GM21528 (cell line): Measurements from ENCODE around the gene MYH7B.

ENCODE experiments used
- ATAC-seq: cut with Tn5 transposase; IDR thresholded peaks from one replicate; pipeline ENCODE4 v1.9.1; 2021; ENCODE audit warnings: mild to moderate bottlenecking, moderate library complexity; ENCODE audit not compliant: unreplicated experiment, low FRiP score

MYH7B gene

DNA sequence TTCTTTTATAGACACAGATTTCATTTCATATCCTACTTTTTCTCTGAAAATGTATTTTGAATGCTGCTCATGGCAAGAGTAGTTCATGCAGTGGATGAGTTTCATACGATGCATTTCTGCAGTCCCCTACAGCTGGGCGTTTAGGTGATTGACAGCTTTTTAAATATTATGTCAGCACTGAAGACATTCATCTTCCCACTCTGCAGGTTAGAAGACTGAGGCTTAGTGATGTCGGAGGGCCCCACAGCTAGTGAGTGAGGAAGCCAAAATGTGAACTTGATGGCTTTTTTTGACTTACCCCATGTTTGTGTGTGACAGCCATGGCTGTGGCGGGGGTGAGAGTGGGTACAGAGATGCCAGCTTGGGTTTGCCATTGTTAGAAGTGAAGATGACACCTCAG lies 33.5 kb downstream of the MYH7B start:
- no peak for ATAC-seq

DNA sequence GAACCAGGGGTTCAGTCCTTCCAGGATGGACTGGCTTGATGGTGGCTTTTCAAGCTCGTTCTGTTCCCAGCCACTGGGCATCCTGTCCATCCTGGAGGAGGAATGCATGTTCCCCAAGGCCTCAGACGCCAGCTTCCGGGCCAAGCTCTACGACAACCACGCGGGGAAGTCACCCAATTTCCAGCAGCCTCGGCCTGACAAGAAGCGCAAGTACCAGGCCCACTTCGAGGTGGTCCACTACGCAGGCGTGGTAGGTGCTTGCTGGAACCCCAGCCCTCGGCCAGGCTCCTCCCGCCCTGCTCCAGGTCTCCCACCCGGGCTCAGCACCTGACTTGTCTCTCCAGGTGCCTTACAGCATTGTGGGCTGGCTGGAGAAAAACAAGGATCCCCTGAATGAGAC lies 34.0 kb downstream of the MYH7B start:
- no peak for ATAC-seq

DNA sequence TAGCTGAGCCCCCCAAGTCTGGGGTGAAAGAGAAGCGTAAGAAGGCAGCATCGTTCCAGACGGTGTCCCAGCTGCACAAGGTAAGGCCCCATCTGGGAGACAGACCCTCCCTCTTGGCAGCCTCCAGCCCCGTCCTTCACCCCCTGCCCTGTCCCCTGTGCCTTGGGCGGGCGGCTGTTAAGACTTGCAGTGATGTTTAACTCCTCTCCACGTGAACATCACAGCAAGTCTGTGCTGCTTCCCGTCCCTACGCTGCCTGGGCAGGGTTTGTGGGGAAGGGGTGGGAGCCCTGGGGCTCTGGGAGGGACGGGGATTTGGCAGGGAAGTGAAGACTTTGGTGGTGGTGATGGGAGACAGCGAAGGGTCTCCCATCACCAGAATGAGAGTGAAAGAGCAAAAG lies 34.6 kb downstream of the MYH7B start:
- no peak for ATAC-seq

DNA sequence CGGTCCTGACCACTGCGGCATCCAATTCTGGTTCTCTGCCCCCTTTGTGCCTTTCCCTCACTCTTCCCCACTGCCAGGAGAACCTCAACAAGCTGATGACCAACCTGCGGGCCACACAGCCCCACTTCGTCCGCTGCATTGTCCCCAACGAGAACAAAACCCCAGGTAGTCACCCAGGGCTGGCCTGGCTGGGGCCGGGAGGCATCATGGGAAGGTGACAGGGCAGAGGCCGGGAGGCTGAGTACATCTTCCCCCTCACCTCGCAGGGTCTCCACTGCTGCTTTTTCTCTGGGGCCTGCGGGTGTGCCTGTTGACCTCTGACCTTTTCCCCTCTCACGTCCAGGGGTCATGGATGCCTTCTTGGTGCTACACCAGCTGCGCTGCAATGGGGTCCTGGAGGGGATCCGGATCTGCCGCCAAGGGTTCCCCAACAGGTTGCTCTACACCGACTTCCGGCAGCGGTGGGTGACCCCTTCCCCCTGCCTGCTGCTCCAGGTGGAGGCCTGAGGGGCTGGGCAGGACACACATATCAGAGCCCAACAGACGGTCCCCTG lies 35.1 kb downstream of the MYH7B start:
- ATAC-seq = no peak

DNA sequence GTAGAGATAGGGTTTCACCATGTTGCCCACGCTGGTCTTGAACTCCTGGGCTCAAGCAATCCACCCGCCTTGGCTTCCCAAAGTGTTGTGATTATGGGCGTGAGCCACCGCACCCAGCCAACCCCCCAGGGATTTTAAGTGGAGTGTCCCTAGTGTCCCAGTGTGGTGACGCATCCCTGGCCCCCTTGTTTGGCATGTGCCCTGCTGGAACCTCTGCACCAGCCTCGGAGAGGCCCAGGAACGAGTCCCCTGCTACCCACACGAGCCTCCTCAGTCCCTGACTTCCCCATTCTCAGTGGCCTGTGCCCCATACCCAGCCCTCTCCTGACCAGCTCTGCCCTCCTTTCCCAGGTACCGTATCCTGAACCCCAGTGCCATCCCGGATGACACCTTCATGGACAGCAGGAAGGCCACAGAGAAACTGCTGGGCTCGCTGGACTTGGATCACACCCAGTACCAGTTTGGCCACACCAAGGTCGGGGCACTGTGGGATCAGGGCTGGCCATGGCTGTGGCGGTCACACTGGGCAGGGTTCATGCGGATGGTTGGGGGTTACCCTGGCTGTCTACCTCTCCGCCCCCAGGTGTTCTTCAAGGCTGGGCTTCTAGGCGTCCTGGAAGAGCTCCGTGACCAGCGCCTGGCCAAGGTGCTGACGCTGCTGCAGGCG lies 37.2 kb downstream of the MYH7B start:
- ATAC-seq = no peak

DNA sequence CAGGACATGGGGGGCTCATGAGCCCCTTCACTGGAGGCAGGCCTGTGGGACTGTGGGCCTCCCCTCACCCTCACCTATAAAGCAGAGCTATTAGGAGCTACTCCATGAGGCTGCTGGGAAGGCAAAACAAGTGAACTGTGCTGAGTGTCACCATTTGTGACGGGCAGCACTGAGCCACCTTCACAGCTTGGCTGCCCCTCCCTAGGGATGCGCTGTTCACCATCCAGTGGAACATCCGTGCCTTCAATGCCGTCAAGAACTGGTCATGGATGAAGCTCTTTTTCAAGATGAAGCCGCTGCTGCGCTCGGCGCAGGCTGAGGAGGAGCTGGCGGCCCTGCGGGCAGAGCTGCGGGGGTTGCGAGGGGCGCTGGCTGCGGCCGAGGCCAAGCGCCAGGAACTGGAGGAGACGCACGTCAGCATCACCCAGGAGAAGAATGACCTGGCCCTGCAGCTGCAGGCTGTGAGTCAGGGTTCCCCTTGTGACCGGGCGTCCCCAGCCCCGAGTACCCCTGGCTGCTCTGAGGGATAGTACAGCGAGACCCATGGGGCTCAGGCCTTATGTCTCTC lies 38.4 kb downstream of the MYH7B start:
- ATAC-seq = no peak

DNA sequence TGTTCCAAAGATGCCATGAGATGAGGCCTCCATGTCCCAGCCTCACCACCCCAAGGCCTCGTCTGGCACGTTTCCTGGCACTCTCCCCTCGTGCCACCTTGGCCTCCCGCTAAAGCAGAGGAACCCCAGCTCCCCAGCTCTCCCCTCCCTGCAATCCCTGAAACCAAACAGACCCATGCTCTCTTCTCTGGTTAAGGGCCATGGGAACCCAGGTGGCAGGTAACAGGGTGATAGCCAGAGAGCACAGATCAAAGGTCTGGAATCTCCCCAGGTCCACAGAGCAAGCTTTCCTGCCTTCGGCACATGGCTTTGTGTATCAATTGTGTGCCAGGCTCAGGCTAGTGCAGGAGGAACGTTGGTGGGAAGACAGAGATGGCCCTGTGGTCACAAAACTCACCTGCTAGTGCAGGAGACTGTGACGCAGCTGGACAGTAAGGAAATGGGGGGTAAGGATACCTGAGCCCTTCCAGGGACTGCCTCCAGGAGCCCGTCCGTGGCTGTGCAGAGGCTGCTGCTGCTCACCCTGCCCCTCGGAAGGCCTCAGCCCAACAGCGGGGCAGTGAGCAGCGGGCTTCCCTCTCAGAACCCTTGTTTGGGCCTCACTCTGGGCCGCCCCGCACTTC lies 39.0 kb downstream of the MYH7B start:
- no peak for ATAC-seq

DNA sequence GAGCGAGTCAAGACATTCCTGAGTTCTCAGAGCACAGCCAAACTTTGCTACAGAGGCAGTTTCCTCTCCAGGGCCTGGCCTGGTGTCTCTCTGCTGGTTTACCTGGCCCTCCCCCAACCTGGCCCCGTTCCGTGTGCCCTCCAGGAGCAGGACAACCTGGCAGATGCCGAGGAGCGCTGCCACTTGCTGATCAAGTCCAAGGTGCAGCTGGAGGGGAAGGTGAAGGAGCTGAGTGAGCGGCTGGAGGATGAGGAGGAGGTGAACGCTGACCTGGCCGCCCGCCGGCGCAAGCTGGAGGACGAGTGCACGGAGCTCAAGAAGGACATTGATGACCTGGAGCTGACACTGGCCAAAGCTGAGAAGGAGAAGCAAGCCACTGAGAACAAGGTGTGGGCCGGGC lies 39.5 kb downstream of the MYH7B start:
- ATAC-seq = no peak

DNA sequence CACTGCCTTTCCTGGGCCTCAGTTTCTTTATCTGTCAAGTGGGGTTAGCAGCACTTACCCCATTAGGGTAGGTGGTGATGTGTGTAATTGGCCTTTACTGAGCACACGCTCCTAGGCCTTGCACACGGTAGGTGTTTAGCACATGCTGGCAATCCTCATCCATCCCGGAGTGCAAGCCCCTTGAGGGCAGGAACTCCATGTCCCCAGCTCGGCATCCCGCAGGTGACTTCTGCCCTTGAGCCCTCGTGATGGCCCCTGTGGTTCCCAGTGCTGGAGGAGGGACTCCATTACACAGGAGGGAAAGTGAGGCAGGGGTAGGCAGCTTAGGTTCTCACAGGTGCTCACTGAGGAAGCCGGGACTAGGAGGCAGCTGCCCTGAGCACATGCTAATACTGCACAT lies 40.0 kb downstream of the MYH7B start:
- ATAC-seq = no peak

DNA sequence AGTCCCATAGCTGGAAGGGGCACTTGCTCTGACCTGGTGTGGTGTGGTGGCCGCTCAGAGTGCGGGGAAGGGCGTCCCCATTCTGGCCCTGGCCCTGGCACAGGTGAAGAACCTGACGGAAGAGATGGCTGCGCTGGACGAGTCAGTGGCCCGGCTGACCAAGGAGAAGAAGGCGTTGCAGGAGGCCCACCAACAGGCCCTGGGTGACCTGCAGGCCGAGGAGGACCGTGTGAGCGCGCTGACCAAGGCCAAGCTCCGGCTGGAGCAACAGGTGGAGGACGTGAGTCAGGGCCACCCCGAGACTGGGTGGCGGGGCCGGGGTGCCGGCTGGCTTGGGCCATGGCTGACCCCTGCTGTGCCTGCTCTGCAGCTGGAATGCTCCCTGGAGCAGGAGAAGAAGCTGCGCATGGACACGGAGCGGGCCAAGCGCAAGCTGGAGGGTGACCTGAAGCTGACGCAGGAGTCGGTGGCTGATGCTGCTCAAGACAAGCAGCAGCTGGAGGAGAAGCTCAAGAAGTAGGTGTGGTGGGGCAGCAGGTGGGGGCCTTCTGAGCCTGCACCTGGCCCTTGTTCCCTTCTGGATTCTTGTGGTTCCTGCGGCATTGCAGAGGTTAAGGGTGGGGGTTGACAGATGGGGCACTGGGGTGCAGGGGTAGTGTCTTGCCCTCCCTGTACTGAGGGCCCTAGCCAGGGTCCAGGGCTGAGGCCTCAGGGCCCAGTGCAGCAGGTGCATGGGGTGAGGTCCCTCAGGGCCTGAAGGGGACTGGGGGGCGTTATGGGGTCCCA lies 40.8 kb downstream of the MYH7B start:
- ATAC-seq = no peak

DNA sequence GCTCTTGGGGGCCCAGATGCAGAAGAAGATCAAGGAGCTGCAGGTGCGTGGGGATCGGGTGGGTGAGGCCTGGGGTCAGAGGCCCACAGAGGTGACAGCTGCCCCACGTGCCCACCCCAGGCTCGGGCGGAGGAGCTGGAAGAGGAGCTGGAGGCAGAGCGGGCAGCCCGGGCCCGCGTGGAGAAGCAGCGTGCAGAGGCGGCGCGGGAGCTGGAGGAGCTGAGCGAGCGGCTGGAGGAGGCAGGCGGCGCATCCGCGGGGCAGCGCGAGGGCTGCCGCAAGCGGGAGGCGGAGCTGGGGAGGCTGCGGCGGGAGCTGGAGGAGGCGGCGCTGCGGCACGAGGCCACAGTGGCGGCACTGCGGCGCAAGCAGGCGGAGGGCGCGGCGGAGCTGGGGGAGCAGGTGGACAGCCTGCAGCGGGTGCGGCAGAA lies 41.5 kb downstream of the MYH7B start:
- ATAC-seq = no peak

DNA sequence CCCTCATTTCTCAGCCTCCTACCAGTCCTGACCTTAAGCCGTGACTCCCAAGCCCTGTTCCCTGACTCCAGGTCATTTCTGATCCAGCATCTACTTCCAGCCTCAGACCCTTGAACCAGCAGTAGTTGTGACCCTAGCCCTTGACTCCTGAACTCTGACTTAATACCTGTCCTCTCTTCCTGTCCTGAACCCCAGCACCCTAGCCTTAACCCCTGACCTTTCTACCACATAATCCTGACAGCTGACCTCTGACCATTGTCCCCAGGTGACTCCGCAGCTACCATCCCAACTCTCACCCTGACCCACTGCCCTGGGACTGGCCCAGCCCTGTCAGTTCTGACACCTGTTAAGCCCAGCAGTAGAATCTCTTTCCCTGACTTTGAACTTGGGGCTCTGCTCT lies 42.1 kb downstream of the MYH7B start:
- ATAC-seq = no peak

DNA sequence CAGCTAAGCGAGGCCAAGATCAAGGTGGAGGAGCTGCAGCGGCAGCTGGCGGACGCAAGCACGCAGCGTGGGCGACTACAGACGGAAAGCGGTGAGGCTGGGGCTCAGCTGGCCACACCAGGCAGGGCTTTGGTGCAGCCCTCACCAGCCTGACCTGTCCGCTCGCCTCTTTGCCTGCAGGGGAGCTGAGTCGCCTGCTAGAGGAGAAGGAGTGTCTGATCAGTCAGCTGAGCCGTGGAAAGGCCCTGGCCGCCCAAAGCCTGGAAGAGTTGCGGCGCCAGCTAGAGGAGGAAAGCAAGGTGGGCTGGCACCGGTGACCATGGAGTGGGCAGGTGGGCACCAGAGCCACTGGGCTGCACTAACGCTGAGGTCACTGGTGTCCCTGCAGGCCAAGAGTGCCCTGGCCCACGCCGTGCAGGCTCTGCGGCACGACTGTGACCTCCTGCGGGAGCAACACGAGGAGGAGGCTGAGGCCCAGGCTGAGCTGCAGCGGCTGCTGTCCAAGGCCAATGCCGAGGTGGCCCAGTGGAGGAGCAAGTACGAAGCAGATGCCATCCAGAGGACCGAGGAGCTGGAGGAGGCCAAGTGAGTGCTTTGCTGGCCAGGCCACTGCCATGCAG lies 42.8 kb downstream of the MYH7B start:
- ATAC-seq = no peak

DNA sequence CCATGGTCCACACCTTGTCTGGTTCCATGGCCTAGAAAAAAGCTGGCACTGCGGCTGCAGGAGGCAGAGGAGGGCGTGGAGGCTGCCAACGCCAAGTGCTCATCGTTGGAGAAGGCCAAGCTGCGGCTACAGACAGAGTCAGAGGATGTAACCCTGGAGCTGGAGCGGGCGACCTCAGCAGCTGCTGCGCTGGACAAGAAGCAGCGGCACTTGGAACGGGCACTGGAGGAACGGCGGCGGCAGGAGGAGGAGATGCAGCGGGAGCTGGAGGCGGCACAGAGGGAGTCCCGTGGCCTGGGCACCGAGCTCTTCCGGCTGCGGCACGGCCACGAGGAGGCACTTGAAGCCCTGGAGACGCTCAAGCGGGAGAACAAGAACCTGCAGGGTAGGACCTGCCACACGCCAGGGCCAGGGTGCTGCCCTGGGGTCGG lies 43.4 kb downstream of the MYH7B start:
- ATAC-seq = no peak

DNA sequence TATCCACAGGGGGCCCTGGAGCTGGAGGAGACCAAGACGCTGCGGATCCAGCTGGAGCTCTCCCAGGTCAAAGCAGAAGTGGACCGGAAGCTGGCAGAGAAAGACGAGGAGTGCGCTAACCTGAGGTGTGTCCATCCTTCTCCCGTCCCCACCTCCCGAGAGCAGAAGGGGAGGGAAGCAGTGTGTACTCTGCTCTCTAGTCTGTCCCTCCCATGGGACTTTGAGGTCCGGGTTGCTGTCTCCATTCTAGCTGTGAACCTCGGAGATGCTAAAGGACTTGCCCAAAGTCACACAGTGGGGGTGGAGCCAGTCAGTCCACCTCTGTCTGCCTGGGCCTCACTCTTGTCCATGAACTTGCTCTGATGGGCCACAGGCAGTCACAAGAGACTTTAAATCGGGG lies 44.1 kb downstream of the MYH7B start:
- no peak for ATAC-seq

DNA sequence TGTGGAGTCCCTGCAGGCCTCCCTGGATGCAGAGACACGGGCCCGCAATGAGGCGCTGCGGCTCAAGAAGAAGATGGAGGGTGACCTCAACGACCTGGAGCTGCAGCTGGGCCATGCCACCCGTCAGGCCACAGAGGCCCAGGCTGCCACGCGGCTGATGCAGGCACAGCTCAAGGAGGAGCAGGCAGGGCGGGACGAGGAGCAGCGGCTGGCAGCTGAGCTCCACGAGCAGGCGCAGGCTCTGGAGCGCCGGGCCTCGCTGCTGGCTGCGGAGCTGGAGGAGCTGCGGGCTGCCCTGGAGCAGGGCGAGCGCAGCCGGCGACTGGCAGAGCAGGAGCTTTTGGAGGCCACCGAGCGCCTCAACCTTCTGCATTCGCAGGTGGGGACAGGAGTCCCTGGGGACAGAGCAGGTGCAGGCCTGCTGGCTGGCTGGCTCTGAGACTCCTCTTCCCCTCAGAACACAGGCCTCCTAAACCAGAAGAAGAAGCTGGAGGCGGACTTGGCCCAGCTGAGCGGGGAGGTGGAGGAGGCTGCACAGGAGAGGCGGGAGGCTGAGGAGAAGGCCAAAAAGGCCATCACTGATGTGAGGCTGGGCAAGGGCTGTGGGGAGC lies 44.7 kb downstream of the MYH7B start:
- ATAC-seq = no peak

DNA sequence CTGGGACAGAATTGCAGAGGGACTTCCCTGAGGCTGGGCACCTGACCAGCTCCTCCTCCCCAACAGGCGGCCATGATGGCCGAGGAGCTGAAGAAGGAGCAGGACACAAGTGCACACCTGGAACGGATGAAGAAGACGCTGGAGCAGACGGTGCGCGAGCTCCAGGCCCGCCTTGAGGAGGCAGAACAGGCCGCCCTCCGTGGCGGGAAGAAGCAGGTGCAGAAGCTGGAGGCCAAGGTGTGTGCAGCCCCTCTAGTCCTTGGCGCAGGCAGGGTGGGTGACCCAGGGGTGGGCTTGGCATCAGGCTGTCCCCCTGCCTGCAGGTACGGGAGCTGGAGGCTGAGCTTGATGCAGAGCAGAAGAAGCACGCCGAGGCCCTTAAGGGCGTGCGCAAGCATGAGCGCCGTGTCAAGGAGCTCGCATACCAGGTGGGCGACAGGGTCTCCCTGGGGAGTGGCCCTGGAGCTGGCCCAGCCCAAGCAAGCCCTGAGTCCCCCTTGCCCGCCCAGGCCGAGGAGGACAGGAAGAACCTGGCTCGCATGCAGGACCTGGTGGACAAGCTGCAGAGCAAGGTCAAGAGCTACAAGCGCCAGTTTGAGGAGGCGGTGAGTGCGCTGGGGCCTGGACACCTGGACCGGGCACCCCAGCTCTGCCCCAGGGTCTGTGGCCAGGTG lies 45.4 kb downstream of the MYH7B start:
- ATAC-seq = no peak

DNA sequence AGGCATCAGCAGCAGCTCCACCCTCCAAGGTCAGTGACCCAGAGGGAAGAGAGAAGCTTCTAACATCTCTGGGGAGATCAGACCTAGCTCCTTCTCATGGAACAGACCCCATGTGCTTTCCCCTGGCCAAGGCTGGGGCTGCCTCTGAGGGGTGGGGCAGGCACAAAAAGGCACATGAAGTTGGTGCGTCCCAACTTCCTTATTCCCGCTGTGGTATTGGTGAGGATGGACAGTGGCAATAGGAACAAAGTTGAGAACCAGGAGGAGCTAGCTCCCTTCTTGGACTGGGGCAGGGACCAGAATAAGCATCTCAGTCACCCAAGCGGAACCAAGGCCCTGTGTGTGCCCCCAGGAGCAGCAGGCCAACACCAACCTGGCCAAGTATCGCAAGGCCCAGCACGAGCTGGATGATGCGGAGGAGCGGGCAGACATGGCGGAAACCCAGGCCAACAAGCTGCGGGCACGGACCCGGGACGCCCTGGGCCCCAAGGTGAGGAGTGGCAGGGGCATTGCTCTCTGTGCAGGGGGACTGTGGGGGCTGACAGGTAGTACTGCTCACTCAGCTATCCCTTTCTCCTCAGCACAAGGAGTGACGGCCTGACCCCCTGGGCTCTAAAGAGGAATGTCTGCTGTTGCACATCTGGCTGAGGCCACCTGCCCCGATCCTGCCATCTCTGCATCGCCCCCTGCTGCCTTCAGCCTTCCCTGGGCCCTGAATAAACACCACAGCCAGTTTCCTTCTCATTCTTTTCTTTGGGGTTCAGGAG lies 46.1 kb downstream of the MYH7B start:
- no peak for ATAC-seq
